Measurements from ENCODE around the gene SYNJ2. TPM values are rescaled to one million over a fixed set of nuclear protein-coding genes. Genes with fewer than 3 reads are reported as not detected.

SYNJ2 gene
- polyA plus RNA-seq, 1 donor from 2014 or later, result 0.12 TPM

GRCh38 chr6:157961153-157961831 lies 20.4 kb upstream of the SYNJ2 start:
- H3K36me3 ChIP-seq (ENCODE audit: insufficient read depth, low read length), result no peaks in the 10 kb centered on the region
- H3K9ac ChIP-seq (ENCODE audit: low read length), result no peak overlapping the region
- H3K9me3 ChIP-seq (ENCODE audit: low read length), result peaks cover 3% of the 10 kb centered on the region
- no peak overlapping the region for H3K27ac ChIP-seq (ENCODE audit: low read length)
- no peak for TF ChIP-seq MXI1 (conservative IDR thresholded peaks at IDR 0.05; ENCODE audit: poor library complexity, severe bottlenecking)
- no peak for TF ChIP-seq EZH2 (IDR thresholded peaks at IDR 0.05; ENCODE audit: borderline replicate concordance, insufficient read depth, low read length, poor library complexity, severe bottlenecking)
- no peak for TF ChIP-seq EP300 (conservative IDR thresholded peaks at IDR 0.05; ENCODE audit: poor library complexity, severe bottlenecking)
- TF ChIP-seq SMC3 (conservative IDR thresholded peaks at IDR 0.05; ENCODE audit: poor library complexity), result no peak
- no peak for TF ChIP-seq POLR2AphosphoS5 (IDR thresholded peaks at IDR 0.05)
- no peak for TF ChIP-seq RAD21 (conservative IDR thresholded peaks at IDR 0.05)
- TF ChIP-seq TAF1 (IDR thresholded peaks at IDR 0.05; ENCODE audit: low read depth), result no peak
- TF ChIP-seq REST (IDR thresholded peaks at IDR 0.05; ENCODE audit: borderline replicate concordance), result no peak
- TF ChIP-seq CTCF (IDR thresholded peaks at IDR 0.05; ENCODE audit: poor library complexity, severe bottlenecking), result no peak
- no peaks in the 10 kb centered on the region for H4K20me1 ChIP-seq (ENCODE audit: insufficient read depth)
- no peaks in the 10 kb centered on the region for H3F3A ChIP-seq (ENCODE audit: insufficient read depth, low read length, poor library complexity, severe bottlenecking)
- H3K79me2 ChIP-seq (replicated peaks; ENCODE audit: insufficient read depth, low read length), result no peaks in the 10 kb centered on the region
- H3K4me3 ChIP-seq (ENCODE audit: low read length), result no peak overlapping the region
- H3K9me2 ChIP-seq (ENCODE audit: insufficient read depth, low read length), result no peaks in the 10 kb centered on the region
- no peak overlapping the region for H3K4me2 ChIP-seq (ENCODE audit: low read length)
- H3K27me3 ChIP-seq (ENCODE audit: insufficient read depth, low read depth, low read length), result no peaks in the 10 kb centered on the region
- no peak overlapping the region for H2AFZ ChIP-seq (ENCODE audit: low read depth, low read length)

- H2AFZ ChIP-seq (ENCODE audit: low read depth, low read length), result no peak overlapping the region
- H3K4me2 ChIP-seq (ENCODE audit: low read length), result no peak overlapping the region
- H3K9ac ChIP-seq (ENCODE audit: low read length), result no peak overlapping the region
Measured at GRCh38 chr6:157961832-157962575, 19.7 kb upstream of the SYNJ2 start.

More at GRCh38 chr6:157961832-157962575, 19.7 kb upstream of the SYNJ2 start:
- H3K4me3 ChIP-seq (ENCODE audit: low read length), result no peak overlapping the region
- TF ChIP-seq EZH2 (IDR thresholded peaks at IDR 0.05; ENCODE audit: borderline replicate concordance, insufficient read depth, low read length, poor library complexity, severe bottlenecking), result no peak
- no peak for TF ChIP-seq CTCF (IDR thresholded peaks at IDR 0.05; ENCODE audit: poor library complexity, severe bottlenecking)
- no peak for TF ChIP-seq MXI1 (conservative IDR thresholded peaks at IDR 0.05; ENCODE audit: poor library complexity, severe bottlenecking)
- no peak for TF ChIP-seq REST (IDR thresholded peaks at IDR 0.05; ENCODE audit: borderline replicate concordance)
- no peak for TF ChIP-seq SMC3 (conservative IDR thresholded peaks at IDR 0.05; ENCODE audit: poor library complexity)
- TF ChIP-seq RAD21 (conservative IDR thresholded peaks at IDR 0.05), result no peak
- TF ChIP-seq TAF1 (IDR thresholded peaks at IDR 0.05; ENCODE audit: low read depth), result no peak
- TF ChIP-seq POLR2AphosphoS5 (IDR thresholded peaks at IDR 0.05), result no peak
- TF ChIP-seq EP300 (conservative IDR thresholded peaks at IDR 0.05; ENCODE audit: poor library complexity, severe bottlenecking), result no peak
- H3K27me3 ChIP-seq (ENCODE audit: insufficient read depth, low read depth, low read length), result no peaks in the 10 kb centered on the region
- no peaks in the 10 kb centered on the region for H3F3A ChIP-seq (ENCODE audit: insufficient read depth, low read length, poor library complexity, severe bottlenecking)
- H3K9me3 ChIP-seq (ENCODE audit: low read length), result peaks cover 3% of the 10 kb centered on the region
- H3K9me2 ChIP-seq (ENCODE audit: insufficient read depth, low read length), result no peaks in the 10 kb centered on the region
- H3K79me2 ChIP-seq (replicated peaks; ENCODE audit: insufficient read depth, low read length), result no peaks in the 10 kb centered on the region
- H3K27ac ChIP-seq (ENCODE audit: low read length), result no peak overlapping the region
- no peaks in the 10 kb centered on the region for H3K36me3 ChIP-seq (ENCODE audit: insufficient read depth, low read length)
- no peaks in the 10 kb centered on the region for H4K20me1 ChIP-seq (ENCODE audit: insufficient read depth)

Data from neural cell (in vitro differentiated cells).